Loucy (cell line): ENCODE measurements around the gene TYRO3.

Experiments used
- H2AFZ ChIP-seq: fragments of 200-600 bp; sonication (generic); 2 replicates; pipeline ENCODE4 v1.6.0; 2016; ENCODE audit warnings: antibody characterized with exemption, mild to moderate bottlenecking, low read length, moderate library complexity
- H3F3A ChIP-seq: fragments of 200-600 bp; 2 replicates; pipeline ENCODE4 v1.6.0; 2016; ENCODE audit warnings: antibody characterized with exemption, low read depth, mild to moderate bottlenecking
- H3K27me3 ChIP-seq: fragments of 200-600 bp; sonication (generic); 2 replicates; pipeline ENCODE4 v1.6.1; 2014; ENCODE audit warnings: low read length, mild to moderate bottlenecking; ENCODE audit not compliant: insufficient read depth, poor library complexity, severe bottlenecking
- H3K36me3 ChIP-seq: fragments of 200-600 bp; sonication (generic); 2 replicates; pipeline ENCODE4 v1.6.1; 2016; ENCODE audit warnings: low read length; ENCODE audit not compliant: insufficient read depth
- H3K4me1 ChIP-seq: fragments of 200-600 bp; sonication (generic); 2 replicates; pipeline ENCODE4 v1.5.1; 2014; ENCODE audit warnings: low read length, mild to moderate bottlenecking; ENCODE audit not compliant: insufficient read depth, poor library complexity, severe bottlenecking
- H3K4me2 ChIP-seq: fragments of 200-600 bp; sonication (generic); 2 replicates; pipeline ENCODE4 v1.6.0; 2014; ENCODE audit warnings: antibody characterized with exemption, low read length, low read depth, mild to moderate bottlenecking; ENCODE audit not compliant: poor library complexity, severe bottlenecking
- H3K4me3 ChIP-seq: fragments of 200-600 bp; sonication (generic); 2 replicates; pipeline ENCODE4 v1.5.1; 2014; ENCODE audit warnings: low read length, mild to moderate bottlenecking, mixed read lengths; ENCODE audit not compliant: poor library complexity, severe bottlenecking
- H3K79me2 ChIP-seq: fragments of 200-600 bp; sonication (generic); 2 replicates; pipeline ENCODE4 v1.6.1; 2014; ENCODE audit warnings: low read length; ENCODE audit not compliant: insufficient read depth
- H3K9ac ChIP-seq: fragments of 200-600 bp; sonication (generic); 2 replicates; pipeline ENCODE4 v1.6.0; 2014; ENCODE audit warnings: mild to moderate bottlenecking, low read depth, low read length, moderate library complexity; ENCODE audit not compliant: poor library complexity, severe bottlenecking
- H3K9me2 ChIP-seq: fragments of 200-600 bp; sonication (generic); replicated peaks from 2 replicates; pipeline ENCODE4 v1.6.1; 2016; ENCODE audit warnings: low read depth, low read length, mixed read lengths
- H3K9me3 ChIP-seq: fragments of 200-600 bp; sonication (generic); 2 replicates; pipeline ENCODE4 v1.6.1; 2014; ENCODE audit warnings: mild to moderate bottlenecking, antibody characterized with exemption, low read length, low read depth; ENCODE audit not compliant: insufficient read depth
- H4K20me1 ChIP-seq: fragments of 200-600 bp; sonication (generic); 2 replicates; pipeline ENCODE4 v1.6.0; 2014; ENCODE audit warnings: antibody characterized with exemption, low read length, mild to moderate bottlenecking; ENCODE audit not compliant: insufficient read depth, poor library complexity, severe bottlenecking
- CTCF ChIP-seq: fragments of 200-600 bp; sonication (generic); conservative IDR thresholded peaks from 2 replicates; pipeline ENCODE4 v1.5.1; 2014; ENCODE audit warnings: mild to moderate bottlenecking, antibody characterized with exemption, low read length
- EZH2phosphoT487 ChIP-seq: fragments of 200-600 bp; IDR thresholded peaks from 2 replicates; pipeline ENCODE4 v1.6.1; 2018; ENCODE audit warnings: antibody characterized with exemption, mild to moderate bottlenecking, moderate library complexity, borderline replicate concordance

TYRO3 gene

DNA sequence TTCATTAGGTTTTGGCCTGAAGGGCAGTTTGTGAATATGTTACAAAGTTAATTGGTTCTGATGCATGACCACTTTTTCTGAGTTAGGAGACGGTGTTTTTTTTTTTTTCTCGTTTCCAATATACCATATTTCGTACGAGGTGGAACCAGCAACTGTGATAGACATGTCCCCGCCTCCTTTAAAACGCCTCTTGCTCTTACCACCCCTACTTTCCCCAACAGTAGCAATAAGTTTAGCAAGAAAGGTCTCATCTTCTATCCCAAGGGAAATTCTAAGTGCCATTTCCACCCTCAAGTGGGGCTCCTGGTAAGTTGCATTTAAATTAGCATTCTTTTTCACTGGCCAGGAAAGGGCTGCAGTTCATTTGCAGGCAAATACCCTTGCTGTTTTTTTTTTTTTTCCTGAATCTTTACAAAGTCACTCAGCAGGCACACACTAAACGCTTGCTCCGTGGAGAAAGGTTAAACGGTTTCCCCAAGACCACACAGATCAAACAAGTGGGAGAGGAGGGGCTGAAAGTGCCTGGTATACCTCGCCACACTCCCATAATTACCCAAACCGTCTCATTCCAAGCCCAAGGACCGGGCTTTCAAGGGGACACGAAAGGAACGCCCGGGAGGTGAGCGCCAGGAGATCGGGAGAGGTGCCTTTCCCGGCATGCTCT, 61.7 kb downstream of the TYRO3 start:
- Histone ChIP-seq H3K4me1 (peaks cover 25% of the 10 kb centered on the region), H4K20me1 (peaks cover 10% of the 10 kb centered on the region), H3K4me3 (peak overlapping the region; percentile 85), H3K4me2 (peak overlapping the region; percentile 97), H2AFZ (peak overlapping the region; percentile 80), H3K27me3 (no peaks in the 10 kb centered on the region), H3K9ac (peak overlapping the region; percentile 87), H3K79me2 (peaks cover 29% of the 10 kb centered on the region), H3K9me3 (no peaks in the 10 kb centered on the region), H3K36me3 (no peaks in the 10 kb centered on the region), H3F3A (no peaks in the 10 kb centered on the region; the same call in 1 of the 2 replicates), H3K9me2 (no peaks in the 10 kb centered on the region)
- TF ChIP-seq EZH2phosphoT487, result no peak

GRCh38 chr15:41621200-41622193, 62.5 kb downstream of the TYRO3 start:
- Histone ChIP-seq H3K4me1 (peaks cover 25% of the 10 kb centered on the region), H3K9me2 (no peaks in the 10 kb centered on the region), H3K9ac (peak overlapping the region; percentile 87), H3K4me3 (peak overlapping the region; percentile 85), H3K9me3 (no peaks in the 10 kb centered on the region), H3K79me2 (peaks cover 31% of the 10 kb centered on the region), H4K20me1 (peaks cover 10% of the 10 kb centered on the region), H3K36me3 (no peaks in the 10 kb centered on the region), H2AFZ (peak overlapping the region; percentile 80), H3F3A (no peaks in the 10 kb centered on the region; the same call in 1 of the 2 replicates), H3K27me3 (no peaks in the 10 kb centered on the region), H3K4me2 (peak overlapping the region; percentile 97)
- TF ChIP-seq EZH2phosphoT487 (no peak), CTCF (no peak)

DNA sequence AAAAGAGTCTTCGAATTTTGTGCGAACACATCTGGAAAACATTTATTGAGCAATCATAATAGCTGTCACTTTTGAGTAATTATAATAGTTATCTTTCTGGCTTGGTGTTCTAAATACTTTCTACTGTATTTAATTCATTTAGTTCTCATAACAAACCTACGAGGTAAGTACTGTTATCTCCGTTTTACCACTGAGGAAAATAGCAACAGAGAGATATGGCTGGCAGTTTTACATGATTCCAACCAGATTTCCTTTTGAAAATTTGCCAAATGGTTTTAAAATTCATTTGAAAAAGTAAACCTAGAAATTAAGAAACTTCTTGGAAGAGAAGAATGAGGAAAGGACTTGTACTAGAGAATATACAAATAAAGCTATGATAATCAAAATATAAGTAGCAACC, 63.9 kb downstream of the TYRO3 start:
- H3K4me1 ChIP-seq, result peaks cover 25% of the 10 kb centered on the region
- TF ChIP-seq CTCF, result no peak
- no peak for TF ChIP-seq EZH2phosphoT487
- peak overlapping the region; percentile 87 for H3K9ac ChIP-seq
- H3K4me2 ChIP-seq, result peak overlapping the region; percentile 97
- H3K9me3 ChIP-seq, result no peaks in the 10 kb centered on the region
- no peak overlapping the region for H2AFZ ChIP-seq
- peaks cover 10% of the 10 kb centered on the region for H4K20me1 ChIP-seq
- H3K4me3 ChIP-seq, result peak overlapping the region; percentile 85
- H3K79me2 ChIP-seq, result peaks cover 44% of the 10 kb centered on the region
- H3K27me3 ChIP-seq, result no peaks in the 10 kb centered on the region
- no peaks in the 10 kb centered on the region for H3K36me3 ChIP-seq
- no peaks in the 10 kb centered on the region for H3F3A ChIP-seq
- H3K9me2 ChIP-seq, result no peaks in the 10 kb centered on the region
